UCSD-AML1 (cell line): ENCODE data around the gene RAB24.
"Not testable (repeated sequence)": the region's sequence is repeated elsewhere in the genome, so short reads cannot be mapped to it uniquely, and the experiment has no call there.

ENCODE experiments used
- DNase-seq: peaks from one replicate; lab custom pipeline; 2025; ENCODE audit not compliant: unreplicated experiment; lab: John Stamatoyannopoulos, UW

RAB24 gene

DNA sequence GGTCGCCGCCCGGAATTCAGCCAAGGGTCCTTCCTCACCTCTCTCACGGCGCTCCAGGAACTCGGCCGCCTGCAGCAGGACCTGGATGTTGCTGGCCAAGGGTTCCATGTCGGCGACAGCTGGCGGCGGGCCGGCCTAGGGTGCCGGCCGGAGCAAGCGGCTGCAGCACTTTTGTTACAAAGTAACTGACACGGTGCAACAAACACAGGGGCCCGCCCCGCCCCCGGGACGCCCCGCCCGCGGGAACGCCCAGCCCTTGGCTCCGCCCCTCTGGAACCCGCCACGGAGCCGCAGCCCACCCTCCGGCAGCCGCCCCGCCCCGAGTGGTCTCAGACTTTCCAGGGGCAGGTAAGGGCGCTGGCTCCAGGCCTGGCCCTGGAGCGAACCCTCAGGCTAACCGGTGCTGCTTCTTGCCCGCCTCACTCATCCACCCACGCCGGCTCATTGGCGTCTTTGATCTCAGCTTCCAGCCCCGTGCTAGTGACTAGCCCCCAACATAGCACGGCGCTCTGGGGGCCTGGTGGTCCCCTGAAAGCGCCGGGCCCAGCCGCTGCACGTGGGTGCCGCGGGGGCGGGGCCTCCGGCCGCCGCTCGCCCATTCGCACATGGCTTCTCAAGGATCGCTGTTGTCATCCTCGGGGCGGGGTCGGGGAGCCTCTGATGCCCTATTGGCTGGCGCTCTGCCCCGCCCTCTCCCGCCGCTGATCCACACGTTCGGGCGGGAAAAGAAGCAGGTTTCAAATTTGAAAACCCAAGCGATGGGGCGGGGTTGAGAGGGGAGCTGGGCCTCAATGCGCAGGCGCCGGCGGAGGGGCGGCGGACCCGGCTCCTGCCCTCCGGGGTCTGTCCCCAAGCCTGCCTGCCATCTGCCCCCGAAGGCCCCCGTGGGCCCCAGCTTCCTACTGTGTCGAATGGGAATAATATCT lies 8.5 kb upstream of the RAB24 start, which contains the start of gene MXD3:
Gene MXD3, minus strand, starts transcription at position 176 of the 926 bp plus-strand sequence. Its CDS starts 68 bp downstream, at position 108.
- DNase-seq = peak; percentile 96

DNA sequence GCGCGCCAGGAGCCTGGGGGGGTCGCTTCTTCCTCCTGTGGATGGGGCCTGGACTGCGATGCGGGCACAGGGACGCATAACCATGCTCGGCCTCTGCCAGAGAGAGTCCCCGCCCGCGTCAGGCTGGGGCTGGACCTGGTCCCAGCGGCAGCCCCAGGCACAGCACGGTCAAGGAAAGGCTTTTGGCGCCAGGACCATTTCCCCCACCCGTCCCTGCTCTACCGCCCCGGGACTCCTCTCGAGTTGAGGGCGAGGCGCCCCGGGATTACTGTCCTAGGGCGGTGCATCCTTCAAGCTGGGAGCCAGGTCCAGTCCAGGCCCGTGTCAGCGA lies 7.8 kb upstream of the RAB24 start:
- DNase-seq = no peak

DNA sequence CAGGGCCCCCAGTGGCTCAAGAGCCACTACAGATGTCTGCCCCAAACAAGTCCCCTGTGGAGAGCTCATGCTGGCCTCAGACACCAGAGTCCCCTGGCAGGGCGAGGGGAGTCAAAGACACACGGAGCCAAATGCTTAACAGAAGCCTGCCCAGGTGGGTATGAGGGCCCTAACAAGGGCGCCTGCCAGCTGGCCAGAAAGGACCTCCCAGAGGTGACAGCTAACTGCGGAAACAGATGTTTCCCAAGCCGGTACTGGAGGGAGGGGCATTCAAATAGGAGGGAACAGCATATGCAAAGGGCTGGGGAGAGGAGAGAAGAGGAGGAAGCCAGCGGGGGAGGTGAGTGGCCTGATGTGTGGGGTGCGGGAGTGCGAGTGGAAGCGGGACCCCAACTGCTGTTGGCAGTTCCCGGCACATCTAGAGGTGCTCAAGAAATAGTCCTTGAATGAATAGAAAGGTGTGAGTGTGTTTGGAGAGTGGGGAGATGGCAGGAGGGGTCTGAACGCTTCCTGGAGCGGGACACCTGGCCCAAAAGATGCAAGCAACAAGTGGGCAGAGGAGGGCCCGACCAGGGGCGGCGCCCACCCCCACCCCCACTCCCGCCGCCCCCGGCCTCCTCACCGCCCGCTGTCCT lies 7.4 kb upstream of the RAB24 start:
- DNase-seq = peak; percentile 63

DNA sequence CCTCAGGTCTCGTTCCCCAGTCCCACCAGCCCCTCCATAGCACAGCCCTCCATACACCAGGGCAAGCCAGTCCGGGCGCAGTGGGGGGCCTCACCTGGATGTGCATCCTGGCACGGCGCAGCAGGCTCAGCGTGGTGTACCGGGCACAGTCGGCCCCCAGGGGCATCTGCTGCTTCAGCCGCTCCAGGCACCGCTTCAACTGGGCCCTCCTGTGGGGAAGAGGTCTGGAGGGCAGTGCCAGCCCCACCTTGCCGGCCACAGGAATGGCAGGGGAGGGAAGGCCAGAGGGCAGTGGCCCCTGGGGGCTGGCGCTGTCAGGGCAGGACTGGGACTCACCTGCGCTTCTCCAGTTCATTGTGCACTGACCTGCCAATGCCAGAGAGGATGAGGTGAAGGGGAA lies 6.8 kb upstream of the RAB24 start:
- no peak for DNase-seq

DNA sequence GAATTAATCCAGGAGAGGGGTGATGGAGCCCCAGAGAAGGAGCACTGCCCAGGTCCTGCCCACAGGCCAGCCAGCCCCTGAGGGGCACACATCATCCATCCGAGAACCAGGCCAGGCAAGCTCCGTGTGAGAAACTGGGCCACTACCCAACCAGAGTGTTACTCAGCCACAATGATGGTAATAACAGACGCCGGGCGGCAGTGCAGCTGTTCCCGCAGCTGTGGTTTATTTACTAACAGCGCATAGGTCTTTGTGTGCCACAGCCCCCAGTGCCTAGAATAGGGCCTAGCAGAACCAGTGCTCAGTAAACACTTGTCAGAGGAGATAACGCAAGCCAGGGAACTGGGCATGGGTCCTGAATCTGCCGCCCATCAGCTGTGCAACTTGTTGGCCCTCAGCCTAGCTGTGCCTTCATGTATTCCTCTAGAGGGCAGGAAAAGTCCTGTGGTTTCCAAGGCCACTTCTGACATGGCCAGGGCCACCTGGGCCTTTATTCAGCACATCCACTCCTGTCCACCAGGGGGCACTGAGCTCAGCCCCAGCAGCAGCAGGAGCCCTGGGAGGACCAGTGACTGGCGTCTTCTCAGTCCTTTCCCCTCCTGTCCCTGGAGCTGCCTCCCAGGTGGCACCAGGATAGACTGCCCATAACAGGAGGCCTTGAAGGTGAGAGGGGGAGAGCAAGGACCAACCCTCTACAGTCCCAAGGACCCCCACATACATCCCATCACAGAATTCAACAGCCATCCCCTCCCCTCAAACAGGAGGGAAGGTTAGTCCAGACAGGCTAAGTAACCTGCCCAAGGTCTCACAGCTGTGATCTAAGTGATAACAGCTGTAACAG lies 6.1 kb upstream of the RAB24 start:
- DNase-seq = peak; percentile 66

DNA sequence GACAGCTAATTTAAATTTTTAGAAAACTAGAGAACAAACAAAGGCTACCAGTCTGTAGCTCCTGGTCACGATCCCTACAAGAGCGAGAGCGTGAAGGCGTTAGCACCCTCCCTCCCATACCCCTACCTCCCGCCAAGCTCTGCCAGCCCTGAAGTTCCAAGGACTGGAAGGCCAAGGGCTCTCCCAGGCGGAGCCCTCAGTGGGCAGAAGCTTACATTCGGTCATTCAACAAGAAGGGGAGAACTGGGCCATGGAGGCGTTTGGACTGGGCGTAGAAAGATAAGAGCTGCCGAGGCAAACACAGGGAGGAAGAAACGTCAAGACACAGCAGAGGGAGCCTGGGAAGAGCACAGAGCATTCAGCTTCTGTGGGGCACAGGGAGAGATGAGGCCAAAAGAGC lies 5.2 kb upstream of the RAB24 start:
- no peak for DNase-seq

DNA sequence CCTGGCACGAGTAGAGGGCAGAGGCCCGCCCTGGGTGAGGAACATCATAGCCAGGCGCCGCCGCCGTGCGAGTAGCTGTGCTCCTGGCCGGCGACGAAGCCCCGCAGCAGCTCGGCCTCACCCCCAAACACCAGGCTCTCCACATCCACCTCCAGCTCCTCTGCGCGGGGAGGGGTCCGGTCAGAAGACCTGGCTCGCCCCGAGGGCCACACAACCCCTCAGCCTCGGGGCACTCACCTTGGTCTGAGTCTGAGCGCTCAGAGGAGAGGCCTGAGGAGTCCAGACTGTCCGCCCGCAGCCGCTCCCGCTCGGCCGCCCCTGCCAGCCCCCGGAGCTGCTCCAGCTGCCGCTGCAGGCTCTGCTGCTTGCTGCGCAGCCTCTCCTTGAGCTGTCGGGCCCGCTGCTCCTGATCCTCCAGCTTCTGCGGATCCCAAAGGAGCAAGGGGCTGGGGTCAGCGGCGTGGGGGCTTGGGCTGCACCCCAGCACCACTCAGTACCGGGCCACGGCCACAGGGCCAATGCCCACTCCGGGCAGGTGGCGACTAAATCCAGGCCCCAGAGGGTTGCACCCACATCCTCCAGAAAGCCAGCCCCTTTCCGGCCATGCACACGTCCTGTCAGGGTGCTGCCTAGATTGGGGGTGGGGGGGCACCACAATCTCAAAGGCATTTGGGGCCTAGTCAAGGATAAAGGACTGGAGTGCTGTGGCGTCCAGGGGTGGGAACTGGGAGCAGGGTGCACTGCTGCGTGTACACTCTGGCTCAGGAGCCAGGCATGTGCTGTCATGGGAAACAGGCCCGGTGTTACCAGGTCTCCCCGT lies 4.2 kb upstream of the RAB24 start:
- peak; percentile 71 for DNase-seq

DNA sequence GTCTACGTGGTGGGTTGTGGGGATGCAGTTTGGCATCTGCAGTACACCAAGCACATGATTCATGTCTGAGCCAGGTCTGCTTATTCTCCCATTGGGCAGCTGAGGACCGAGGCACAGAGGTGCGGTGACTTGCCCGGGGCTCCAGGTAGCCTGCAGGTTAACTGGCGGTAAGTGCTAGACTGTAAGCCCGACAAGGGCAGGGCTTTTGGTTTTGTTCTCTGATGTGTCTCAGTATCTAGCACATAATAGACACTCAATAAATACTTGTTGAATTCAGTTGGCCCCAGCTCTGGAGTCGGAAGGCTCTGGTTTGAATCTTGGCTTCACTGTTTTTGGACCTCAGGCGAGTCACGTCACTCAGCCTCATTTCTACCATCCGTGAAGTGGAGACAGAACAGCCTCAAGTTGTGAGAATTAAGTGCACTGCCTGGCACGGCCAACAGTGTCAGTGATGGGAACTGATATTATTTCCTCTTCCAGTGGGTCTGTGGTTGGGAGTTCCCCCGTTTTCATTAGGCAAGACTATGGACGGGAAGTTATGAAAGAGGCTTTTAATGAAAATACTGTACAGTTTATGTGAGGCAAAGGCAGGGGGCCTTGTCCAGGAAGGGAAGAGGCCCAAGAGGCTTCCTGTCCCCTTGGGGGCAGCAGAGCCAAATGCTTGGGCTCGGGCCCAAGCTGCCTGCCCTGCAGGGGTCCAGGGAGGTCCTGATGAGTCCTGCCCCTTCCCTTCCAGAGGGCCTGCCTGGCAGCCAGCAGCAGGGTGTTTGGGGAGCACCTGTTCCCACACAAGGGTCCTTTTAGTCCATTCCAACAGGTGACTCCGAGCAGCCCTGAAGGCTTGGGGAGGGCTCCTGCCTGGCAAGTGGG lies 3.4 kb upstream of the RAB24 start:
- DNase-seq = peak; percentile 77

DNA sequence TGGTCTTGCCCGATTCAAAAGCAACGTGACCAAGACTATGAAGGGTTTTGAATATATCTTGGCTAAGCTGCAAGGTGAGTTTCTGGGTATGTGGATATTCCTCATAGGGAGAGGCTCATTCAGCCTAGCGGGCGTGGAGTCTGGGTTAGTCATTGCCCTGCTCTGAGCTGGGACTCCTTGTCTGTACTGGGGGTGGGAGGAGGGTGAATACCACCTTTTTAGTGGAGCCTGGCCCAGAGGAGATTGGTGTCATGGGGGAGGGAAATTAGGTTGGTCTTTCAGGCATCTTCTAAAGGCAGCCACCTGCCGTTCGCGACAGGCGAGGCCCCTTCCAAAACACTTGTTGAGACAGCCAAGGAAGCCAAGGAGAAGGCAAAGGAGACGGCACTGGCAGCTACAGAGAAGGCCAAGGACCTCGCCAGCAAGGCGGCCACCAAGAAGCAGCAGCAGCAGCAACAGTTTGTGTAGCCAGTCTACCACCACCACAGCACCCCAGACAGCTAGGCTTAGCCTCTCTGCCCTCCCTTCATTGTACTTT lies 2.7 kb upstream of the RAB24 start:
- not testable (repeated sequence) for DNase-seq

DNA sequence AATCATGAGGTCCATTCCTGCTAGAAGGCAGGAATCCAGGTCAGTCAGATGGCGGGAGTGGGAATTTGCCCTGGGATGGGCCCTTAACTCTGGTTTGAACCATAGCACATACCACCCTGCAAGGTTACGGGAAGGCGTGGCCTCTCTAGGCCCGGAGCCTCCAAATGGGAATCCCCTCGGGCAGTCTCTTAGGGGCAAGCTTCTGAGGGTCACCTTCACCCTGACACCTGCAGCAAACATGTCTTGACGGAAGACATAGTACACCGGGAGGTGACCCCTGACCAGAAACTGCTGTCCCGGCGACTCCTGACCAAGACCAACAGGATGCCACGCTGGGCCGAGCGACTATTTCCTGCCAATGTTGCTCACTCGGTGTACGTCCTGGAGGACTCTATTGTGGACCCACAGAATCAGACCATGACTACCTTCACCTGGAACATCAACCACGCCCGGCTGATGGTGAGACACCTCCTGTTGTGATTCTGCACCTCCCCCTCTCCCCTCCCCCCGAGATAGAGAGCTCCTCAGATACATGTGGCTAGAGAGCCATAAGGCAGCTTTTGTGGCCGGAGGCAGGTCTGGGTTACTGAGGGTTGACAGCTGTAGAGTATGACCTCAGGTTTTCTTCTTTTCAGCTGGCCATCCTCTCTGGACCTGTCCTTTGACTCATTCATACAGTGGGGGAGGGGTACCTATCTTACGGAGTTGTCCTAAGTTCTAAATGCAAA lies 1.0 kb upstream of the RAB24 start:
- peak; percentile 41 for DNase-seq

DNA sequence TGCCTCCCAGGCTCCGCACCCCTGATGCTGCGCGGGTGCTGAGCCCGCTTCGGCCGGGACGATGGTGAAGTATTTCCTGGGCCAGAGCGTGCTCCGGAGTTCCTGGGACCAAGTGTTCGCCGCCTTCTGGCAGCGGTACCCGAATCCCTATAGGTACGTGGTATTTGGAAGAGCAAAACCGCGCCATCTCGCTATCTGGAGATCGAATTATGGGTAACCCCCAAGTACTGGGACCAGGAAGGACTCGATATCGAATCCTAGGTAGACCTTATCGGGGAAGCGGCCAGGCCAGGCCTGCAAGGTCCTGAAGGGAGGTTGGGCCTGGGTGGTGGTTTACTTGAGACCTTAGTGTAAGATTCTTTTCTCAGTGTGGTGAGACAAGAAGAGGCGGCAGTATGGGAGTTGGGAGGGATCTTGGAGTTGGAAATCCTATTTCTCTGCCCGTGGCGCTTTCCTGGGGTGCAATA lies 439 bp upstream of the RAB24 start:
- no peak for DNase-seq

DNA sequence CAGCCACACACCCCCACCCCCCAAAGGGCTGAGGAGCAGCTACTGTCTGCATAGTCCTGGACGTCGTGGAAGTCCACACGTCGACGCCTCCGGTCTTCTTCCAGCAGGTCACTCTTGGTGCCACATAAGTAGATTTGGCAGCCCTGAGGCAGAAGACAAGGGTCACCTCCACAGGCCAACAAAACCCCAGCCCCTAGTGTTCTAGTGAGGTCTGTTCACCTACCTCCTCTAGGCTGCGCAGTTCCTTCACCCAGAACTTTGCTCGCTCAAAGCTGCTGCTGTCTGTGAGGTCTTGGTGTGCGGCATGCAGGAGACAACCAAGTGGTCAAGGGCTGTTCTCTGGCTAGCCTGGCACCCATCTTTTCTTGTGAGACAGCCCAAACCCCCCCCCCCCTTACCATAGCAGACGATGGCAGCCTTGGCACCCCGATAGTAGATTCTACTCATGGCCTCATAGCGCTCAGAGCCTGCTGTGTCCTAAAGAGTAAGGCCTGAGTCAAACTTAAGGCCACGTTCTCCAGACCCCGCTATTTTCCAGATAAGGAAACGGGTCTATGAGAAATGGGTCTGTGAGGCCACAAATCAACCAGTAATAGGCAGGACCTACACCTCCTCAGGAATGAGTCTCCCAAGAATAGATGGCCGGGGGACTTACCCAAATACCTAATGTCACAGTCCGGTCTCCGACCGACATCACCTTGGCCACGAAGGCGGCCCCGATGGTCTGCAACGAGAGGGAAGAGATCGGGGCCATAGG lies 987 bp downstream of the RAB24 start:
- DNase-seq = peak; percentile 59

DNA sequence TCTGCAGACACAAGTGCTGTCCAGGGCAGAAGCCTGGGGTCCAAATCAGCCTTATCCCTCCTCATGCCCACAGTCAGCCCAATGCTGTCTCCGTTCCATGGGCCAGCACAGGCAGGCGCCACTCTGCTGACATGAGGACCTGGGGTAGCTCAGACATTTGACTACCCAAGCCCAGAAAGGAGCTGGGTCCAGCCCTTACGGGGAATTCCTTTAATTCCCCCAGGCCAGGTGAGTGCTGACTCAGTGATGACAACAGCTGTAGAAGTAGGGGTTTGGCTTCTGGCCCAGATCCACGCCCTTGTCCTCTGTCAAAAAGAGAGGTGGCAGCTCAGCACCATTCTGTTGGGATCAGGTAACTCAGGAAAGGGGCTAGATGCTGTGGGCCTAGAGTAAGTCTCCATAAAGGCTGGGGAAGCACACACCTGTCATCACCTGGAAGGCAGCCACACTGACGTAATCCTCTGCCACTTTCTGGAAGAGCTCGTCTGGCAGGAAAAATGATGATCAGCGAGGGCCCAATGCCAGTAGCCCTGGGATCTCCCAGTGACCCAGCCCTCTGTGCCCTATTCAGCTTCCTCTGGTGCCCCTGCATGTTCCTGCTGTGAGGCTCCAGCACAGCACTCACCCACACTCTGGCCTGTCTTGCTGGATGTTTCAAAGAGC lies 1.9 kb downstream of the RAB24 start:
- DNase-seq = no peak

DNA sequence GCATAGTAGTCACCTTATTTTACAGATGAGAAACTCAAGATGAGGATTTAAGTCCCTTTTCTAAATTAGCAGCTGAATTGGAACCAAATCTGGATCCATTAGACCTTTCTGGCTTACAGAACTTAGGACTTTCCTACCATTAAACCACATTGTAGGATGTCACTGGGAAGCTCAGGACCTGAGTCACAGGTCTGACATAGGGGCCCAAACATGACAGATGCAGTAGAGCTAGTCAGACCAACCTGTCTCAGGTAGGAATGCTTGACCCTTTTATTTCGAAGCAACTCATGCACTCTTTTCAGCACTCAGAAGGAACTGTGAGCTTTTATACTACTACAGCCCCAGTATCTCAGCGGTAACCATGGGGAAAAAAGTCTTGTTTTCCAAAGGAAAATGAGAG lies 2.6 kb downstream of the RAB24 start:
- DNase-seq = no peak

DNA sequence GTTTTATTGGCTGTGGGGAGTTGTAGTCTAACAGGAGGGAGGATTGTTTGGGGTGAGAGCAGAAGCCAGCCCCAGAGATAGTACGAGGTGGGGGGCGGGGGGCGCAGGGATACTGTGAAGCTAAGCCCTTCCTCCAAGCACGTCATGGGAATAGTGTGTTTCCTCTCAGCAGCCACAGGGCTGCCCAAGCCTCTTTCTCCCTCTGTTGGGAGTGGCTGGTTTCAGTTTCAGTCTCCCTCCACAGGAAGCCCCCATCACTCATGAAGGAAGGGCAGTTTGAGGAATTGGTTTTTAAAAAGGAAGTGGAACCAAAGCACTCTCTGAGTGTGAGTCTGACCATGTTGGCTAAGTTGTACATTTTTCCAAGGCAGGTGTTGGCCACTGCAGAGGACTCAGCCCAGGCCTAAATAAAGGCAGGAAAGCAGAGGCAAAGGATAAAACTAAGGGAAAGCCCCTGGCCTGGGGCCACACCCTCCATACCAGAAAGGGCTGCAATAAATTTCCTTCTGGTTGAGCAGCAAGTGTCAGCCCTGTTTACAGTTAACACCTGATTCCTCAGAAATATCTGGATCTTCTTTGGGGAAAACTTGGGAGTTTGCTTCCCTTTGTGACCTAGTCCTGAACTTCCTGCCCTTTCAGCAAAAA lies 3.2 kb downstream of the RAB24 start:
- DNase-seq = peak; percentile 88

DNA sequence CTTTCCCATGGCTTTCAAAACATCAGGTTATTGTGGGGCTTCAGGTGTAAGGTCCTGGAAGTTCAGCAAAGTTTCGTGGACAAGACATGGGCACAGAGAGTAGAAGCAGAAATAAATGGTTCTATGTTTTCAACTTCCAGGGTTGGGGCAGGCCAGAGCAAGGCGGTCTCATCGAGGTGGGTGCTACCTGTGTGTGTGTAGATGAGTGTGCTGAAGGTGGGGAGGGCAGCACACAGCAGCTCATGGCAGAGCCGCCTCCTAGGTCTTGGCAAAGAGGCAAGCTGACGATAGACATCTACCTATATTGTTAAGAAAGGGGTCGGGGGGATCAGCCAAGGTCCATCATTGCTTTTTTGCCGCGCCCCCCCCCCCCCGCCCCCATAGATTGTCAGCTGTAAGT lies 3.8 kb downstream of the RAB24 start:
- DNase-seq = no peak

DNA sequence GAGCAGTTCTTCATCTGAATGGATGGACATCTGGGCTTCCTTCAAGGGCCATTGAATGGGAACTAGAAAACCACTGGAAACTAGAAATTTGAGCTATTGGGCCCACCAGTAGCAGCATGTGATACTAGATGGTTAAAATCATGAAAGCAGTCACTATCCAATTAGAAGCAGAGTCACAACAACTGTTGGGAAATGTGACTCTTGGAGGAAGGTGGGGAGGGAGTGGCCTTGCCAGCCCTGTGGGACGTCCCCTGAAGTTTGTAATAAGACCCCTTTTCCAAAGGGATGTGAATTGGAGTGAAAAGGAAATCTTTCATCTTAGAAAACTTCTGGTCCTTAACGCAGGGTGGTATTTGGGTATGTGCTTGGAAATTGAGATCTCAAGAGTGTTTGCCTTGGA lies 5.6 kb downstream of the RAB24 start:
- no peak for DNase-seq
